GM19023 (cell line): ENCODE data around the gene DAPP1.

Experiments used
- ATAC-seq: cut with Tn5 transposase; IDR thresholded peaks from one replicate; pipeline ENCODE4 v1.9.1; 2021; ENCODE audit warnings: mild to moderate bottlenecking, moderate library complexity; ENCODE audit not compliant: unreplicated experiment

Gene DAPP1

DNA sequence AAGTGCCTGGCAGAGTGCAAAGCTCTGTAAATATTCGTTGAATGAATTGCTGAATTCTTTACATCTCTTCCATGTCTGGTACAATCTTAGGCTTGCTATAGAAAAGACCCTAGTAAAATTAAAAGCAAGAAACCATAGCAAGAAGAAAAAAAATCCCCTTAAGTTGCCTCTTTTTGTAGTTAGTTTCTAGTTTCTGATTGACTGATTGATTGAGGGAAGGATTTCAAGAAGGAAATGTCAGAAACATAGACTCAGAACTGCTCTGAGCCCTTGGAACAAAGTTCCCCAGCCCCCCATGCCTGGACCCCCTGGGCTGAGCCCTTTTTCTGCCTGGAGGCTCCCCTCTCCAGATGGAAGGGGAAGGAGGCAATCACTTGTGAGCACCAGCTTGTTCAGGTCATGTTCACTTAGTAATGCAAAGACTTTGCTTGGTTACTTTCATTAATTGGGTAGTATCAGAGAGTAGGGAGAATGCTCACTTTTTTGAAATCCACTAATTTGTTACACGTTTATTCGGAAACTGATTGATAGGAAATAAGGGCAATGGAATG is 35.6 kb downstream of the DAPP1 start:
- ATAC-seq, result no peak

DNA sequence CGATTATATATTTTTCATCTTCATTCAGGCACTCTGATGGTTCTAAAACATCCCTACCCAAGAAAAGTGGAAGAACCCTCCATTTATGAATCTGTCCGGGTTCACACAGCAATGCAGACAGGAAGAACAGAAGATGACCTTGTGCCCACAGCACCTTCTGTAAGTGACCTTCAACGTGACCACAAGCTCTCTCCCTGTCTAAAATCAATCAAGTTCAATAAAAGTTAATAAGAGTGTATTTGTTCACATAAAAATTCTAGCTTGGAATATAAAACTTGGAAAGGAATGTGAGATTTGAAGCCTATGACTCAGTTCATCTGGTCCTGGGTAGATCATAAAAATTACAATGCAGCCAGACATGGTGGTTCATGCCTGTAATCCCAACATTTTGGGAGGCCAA is 36.6 kb downstream of the DAPP1 start:
- ATAC-seq, result no peak

DNA sequence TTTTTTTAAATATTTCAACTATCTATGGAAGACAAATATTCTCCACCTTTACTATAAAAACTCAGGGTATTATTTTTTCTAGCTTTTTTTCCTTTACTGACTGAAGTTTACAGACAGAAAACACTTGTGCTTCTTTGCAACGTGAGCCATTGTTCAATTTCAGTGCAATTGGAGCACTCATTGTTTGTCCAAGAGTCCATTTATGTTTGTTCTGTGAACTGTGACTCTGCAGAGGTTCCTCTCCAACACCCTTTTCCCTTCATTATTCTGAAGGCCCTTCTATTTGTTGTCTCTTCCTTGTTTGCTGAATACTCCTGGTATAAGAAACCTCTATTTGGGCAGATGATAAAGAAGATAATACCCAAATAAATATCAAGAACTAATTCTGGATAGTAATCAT is 37.4 kb downstream of the DAPP1 start:
- ATAC-seq, result no peak

DNA sequence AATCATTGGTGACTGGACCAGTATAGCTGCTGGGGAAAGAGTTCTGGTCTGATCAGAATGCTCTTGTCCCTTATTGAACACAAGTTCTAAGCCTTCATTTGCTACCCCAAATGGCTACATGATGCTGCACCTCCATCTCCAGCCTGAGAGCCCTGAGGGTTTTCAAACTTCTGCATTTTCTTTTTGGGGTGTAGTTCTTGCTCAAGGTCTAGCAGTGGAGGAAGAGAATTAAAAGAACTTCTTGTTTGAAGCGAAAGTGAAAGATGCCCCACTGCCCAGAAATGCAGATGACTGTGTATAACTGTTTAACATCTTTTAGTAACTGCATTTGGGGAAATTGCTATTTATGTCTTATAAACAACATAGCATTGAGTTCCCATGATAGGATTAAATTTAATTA is 39.1 kb downstream of the DAPP1 start:
- ATAC-seq, result peak; percentile 41

DNA sequence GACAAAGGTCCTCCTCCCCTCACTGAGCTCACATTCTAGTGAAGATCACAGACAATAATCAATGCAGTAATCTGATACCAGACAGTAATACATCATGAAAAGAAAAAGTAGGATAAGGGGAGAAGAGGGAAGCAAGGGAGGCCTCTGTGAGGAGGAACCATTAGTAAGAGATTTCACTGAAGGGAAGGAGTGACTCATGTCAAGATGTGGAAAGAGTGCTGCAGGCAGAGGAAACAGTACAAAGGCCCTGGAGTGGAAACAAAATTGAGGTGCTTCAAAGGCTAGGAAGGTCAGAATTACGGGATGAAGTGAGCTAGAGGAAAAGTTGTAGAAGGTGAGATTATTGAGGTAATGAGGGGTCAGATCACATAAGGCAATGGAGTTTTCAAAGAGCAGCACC is 39.5 kb downstream of the DAPP1 start:
- ATAC-seq, result no peak

DNA sequence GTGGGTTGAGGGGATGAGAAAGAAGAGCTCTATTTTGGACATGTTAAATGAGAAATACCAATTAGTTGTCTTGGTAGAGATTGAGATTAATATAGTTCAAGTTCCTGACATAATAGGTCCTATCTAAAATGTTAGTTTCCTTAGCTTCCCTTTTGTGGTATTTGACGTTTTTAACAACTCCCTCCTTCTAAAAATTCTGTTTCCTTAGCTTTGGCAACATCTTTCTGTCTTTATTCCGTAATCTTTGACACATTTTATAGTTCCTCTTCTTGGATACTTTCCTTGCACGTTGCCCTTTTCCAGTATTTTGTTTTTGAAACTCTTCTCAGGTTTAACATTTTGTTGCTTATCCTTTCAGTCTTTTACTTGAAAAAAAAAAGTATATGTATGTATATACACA is 40.7 kb downstream of the DAPP1 start:
- ATAC-seq, result no peak

DNA sequence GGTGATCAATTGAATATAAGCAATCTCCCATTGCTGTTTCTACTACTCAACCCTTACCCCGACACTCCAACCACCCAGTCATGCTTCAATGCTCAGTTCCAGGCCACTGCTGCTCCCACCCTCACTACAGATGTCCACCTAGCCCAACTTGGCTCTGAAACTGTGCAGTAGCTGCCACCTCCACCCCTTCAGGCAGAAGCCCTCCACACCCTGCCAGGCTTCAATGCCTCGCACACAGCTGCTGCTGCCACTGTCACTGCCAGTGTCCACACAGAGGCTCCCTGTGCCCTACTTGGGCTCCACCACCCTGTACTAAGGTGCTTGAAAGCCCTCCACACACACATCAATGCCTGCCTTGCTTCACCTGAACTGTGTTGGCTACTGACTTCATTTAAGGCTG is 43.0 kb downstream of the DAPP1 start:
- ATAC-seq, result no peak

DNA sequence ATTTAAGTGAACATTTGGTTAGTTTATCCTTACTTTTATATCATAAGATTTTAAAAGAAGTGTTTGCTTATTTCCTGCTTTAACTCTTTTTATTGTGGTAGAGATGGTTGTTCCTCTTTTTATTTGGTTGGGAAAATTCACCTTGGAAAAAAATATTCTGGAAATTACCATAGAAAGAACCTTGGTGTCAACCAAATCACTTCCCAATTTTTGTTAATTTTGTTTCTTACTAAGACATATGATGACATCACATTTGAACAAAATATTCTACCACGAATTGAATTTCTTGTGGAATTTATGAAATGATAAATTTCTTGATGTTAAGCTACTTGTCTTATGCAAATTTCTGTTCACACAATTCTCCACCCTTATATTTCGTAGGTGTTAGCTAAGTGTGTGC is 43.9 kb downstream of the DAPP1 start:
- ATAC-seq, result no peak

DNA sequence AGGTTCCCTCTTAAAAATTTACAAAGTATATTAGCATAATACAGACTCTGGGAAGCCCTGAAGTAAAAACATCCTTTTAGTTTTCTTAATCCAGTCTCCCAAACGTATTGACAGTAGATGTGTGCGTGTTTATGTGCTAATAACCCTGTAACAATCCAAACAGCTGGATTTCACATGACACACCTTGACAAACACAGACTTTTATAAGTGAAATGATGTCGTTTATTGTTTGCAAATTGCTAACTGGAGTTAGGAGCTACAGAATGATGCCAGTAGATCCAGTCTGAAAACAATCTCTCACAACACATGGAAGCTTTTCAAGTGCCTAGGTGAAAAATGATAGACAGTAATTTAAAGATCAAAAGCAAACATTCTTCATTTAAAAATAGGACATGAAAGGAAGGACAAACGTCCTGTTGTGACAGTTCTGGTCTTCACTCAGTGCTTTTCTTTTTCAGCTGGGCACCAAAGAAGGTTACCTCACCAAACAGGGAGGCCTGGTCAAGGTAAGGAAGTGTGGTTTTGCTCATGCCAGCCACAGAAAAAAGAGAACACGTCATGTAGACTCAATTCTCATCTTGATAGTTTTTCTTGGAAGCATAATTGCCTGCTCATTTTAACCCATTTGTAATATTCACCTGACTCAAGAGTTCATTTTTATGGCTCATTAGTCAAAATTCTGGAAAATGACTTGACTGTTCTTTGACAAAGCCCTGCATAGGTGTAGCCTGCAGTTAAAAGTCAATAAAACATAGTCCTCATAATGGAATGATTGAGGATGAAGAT is 44.7 kb downstream of the DAPP1 start:
- ATAC-seq, result peak; percentile 58

DNA sequence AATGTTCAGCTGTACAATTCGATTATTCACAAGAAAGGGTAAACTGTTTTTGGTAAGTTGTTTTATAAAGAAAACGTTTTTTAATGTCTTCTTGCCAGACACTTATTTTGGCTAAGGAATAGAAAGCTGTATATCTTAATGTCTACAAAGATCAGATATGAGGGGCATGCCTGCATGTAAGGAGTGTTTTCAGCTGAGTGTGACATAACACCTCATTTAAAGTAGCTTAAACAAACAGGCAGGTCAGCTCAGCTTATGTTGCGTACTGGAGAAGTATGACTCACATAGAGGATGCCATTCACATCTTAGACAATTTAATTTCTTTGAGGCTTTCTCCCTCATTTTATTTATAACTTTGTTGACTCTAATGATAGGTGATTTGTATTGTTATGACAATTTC is 47.2 kb downstream of the DAPP1 start:
- ATAC-seq, result no peak

DNA sequence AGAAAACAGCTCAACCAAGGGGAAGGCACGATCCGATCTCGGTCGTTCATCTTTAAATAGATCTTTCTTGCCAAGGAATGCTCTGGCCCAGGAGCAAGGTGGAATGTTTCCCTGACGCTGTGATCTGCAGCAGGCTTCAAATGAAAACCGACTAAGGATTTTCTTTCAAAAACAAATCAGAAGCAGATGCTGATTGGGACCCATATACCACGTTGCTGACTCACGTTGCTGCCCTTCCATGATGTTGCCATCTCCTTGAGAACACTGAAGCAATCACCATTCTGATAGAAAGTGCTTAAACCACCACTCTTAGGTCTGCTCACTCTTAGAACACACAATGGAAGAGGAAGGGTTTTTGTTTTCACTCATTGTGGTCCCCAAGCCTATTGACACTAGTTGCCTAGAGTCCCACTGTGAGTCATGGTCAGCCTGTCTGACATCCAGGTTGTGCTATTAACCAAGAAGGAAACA is 51.5 kb downstream of the DAPP1 start:
- ATAC-seq, result no peak

DNA sequence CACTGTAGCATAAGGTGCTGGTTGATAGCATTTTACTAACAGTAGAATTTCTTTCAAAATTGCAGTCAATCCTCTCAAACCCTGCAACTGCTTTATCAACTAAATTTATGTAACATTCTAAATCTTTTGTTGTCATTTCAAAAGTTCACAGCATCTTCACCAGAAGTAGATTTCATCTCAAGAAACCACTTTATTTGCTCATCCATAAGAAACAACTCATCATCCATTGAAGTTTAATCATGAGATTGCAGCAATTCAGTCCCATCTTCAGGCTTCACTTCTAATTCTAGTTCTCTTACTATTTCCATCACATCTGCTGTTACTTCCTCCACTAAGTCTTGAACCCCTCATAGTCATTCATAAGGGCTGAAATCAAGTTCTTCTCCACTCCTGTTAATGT is 55.9 kb downstream of the DAPP1 start:
- ATAC-seq, result no peak

DNA sequence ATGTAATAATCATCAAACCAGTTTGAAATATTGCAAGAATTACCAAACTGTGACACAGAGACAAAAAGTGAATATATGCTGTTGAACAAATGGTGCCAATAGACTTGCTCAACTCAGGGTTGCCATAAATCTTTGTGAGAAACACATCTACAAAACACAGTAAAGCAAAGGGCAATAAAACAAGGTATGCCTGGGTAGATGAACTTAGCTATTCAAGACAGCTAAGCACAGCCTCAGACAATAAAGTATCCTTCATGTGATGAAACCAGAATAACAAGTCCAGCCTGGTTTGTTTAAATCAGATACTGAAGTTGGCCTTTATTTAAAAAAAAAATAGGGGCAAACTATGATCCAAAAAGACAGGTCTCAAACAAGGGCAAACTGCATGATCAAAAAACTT is 58.4 kb downstream of the DAPP1 start:
- no peak for ATAC-seq

DNA sequence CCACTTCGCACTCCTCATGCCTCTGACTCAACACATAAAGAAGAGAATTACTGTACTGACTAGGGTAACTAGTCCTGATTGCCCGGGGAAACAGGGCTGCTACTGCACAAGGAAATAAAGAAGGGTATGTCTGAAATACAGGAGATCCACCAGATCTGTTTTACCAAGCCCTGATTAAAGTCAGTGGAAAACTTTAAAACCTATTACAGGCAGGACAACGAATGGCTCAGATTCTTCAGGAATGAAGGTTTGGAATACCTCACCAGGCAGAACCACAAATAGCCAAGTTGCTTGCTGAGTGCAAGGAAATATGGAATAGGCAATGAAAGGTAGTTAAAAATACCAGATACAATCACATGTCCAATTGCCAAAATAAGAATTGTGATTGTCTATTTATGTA is 60.3 kb downstream of the DAPP1 start:
- ATAC-seq, result no peak

DNA sequence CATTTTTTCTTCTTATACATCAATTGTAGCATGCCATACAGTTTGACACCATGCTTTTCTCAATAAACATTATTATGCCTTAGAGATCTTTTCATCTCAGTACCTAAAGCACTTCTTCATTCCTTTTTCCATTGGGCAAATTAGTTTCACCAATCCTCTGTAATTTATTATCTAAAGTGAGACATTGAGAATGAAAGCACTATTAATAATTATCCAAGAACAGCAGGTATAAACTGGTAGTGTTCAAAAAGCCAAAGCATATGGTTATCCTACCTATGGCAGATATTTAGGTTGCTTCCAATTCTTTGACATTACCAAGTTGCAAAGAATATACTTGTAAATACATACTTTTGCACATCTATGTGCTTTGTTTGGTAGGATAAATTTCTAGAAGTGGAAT is 62.0 kb downstream of the DAPP1 start:
- no peak for ATAC-seq

DNA sequence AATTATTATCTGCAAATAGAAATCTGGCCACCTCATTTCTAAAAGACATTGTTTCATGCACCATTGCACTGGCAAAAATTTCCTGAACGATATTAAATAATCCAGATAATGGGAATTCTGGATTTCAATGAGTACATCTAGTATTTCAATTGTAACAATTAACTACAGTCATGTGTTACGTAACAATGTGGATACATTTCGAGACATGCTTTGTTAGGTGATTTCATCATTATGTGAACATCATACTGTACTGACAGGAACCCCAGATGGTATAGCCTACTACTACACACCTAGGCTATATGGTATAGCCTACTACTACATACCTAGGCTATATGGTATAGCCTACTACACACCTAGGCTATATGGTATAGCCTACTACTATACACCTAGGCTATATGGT is 62.8 kb downstream of the DAPP1 start:
- ATAC-seq, result no peak

DNA sequence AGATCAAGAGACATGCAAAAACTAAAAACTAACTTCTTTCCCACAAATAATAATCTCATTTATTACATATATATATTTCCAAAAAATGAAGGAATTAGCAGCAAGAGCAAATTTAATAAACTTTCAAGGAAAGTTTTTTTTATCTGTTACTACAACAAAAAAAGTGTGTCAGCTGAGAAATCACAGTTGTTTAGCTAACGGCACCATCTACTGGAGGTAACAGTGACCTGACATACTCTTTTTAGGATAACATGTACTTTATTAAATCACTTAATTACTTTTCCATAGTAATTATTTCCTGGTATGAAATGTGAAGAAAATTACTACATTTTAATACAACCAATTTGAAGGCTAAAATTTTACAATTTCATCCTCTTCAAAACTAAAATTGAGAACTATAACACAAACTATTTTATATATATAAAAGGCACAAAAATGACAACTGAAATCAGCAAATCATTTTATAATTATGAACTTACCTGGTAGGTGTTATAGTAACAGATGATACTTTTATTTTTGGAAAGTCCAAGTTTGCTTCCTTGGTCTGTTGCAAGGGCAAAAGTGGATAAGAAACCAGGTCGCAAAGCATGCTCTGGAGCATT is 68.5 kb downstream of the DAPP1 start:
- ATAC-seq, result no peak

DNA sequence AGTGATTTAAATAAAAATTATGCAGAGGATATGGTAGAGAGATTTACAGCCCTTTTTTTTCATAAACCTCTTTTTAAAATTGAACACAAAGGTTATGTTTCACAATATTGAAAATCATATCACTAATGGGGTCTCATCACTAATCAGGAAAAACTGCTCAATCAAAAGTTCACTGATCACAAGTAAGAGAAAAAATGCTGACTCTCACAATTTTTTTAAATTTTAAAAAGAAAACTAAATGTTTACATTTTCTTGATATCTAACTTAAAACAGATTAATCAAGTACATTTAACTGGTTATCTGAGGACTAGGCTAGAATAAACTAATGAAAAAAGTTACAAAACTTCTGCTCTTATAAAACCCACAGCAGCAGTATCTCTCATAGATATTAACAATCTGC is 69.1 kb downstream of the DAPP1 start:
- no peak for ATAC-seq

DNA sequence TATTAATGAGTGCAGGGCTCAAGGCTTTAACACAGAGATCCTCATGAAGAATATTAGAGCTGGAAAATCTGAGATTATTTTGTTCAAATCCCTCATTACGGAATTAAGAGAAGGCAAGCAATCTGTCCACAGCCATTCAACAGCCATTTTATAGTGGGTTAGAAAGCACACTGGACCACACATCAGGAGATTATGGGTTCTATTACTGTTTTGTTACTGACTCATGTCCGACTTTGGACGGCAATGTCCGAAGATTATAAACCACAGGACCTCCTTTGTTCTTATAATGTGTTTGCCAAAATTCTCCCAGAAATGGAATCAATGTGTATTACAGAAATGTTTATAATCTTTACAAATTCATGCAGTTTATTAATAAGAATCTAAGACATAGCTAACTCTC is 69.5 kb downstream of the DAPP1 start:
- no peak for ATAC-seq

DNA sequence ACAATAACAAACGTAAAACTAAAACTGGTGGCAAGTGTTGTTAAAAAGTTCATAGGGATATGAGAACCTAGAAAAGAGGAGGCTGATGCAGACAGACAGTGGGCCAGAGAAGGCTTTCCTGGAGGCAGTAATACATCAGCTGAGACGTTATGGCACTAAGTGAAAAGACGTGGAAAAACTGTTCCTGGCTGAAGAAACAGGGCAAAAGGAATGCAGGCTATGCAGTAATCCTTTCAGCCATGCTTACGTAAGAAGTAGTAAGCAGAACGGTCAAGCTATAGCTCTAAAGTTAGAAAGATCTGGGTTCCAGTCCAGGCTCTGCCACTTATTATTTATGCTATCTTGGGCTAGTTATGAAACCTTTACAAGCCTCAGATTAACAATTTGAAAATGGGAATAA is 71.2 kb downstream of the DAPP1 start:
- ATAC-seq, result no peak

DNA sequence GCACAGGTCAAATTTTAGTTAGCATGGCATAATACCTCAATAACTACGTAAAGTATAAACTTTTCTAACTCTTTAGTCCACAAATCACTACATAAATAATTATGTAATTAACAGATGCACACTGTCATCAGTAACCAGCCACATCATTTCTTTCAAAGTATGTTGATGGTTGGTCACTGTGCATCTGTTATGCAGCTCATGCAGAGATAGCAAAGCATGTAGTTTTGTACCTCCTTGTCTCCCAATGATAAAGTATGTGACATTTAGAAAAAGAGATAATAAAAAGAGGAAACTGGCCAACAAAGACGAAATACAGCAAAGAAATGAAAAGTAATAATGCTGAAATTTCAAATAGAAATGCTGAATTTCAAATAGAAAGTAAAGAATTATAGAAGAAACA is 74.7 kb downstream of the DAPP1 start:
- no peak for ATAC-seq

DNA sequence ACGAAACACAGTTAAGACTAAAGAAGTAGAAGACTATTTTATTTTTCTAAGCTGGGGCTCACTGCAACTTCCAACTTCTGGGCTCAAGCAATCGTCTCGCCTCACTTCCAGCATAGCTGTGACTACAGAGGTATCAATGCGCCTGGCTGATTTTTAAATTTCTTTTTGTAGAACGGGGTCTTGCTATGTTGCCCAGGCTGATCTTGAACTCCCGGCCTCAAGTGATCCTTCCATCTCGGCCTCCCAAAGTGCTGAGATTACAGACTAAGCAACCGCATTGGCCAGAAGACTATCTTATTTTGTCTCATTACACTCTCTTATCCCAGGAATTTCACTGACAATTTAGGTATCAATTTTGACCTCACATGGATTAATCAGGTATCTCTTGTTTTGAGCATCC is 76.4 kb downstream of the DAPP1 start:
- no peak for ATAC-seq

DNA sequence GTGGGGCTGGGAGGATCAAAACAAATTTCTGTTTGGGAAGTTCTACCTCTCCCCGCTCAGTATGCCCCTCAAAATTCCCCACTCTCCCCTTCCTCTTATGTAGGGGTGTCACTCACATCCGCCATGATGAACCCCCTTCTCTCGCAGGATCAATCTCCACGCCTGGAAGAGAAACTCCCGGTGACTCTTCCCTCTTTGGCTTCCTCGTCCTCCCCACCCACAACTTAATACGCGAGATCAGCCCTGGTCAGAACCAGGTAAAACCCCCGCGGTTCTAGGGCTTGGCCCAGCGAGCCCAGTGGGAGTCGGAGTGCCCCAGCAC is 77.2 kb downstream of the DAPP1 start:
- no peak for ATAC-seq
